PC-3 (cell line): ENCODE data around the gene FNIP1. TPM values are rescaled to one million over a fixed set of nuclear protein-coding genes. Genes with fewer than 3 reads are reported as not detected.

Source experiments
- ATAC-seq: fragments of 200-7000 bp; cut with Tn5 transposase; 2 replicates; pipeline ENCODE4 v1.9.1; 2020; ENCODE audit warnings: mild to moderate bottlenecking, moderate library complexity
- BruUV-seq: library from RNA; stranded (reverse); fragments of 400-500 nt; replicated peaks from 2 replicates; lab custom pipeline; 2021; lab: Mats Ljungman, UMichigan
- CTCF ChIA-PET: fragments of 300-600 bp; sonication (Branson Sonifier 250); formaldehyde crosslinking; loops from one replicate; lab custom pipeline; 2022; ENCODE audit warnings: antibody characterized with exemption; lab: Charles Lee
- POLR2A ChIA-PET: fragments of 300-600 bp; sonication (Branson Sonifier 250); formaldehyde crosslinking; loops from one replicate; lab custom pipeline; 2022; ENCODE audit warnings: antibody characterized with exemption; ENCODE audit not compliant: unreplicated experiment; lab: Charles Lee
- DNase-seq: peaks from one replicate; pipeline ENCODE4 v3.0.0-alpha.2; 2015
- H2AFZ ChIP-seq: fragments of 300-600 bp; sonication (generic); 2 replicates; pipeline ENCODE4 v1.6.0; 2016; ENCODE audit warnings: antibody characterized with exemption, low read length
- H3F3A ChIP-seq: fragments of 300-600 bp; sonication (generic); one replicate; pipeline ENCODE4 v1.6.0; 2017; ENCODE audit warnings: antibody characterized with exemption, low read length, control low read depth, mild to moderate bottlenecking; ENCODE audit not compliant: unreplicated experiment
- H3K27ac ChIP-seq: fragments of 300-600 bp; sonication (generic); 2 replicates; pipeline ENCODE4 v1.5.1; 2016; ENCODE audit warnings: mild to moderate bottlenecking, low read length
- H3K27me3 ChIP-seq: fragments of 300-600 bp; sonication (generic); 2 replicates; pipeline ENCODE4 v1.6.1; 2016; ENCODE audit warnings: low read length, mixed read lengths
- H3K36me3 ChIP-seq: fragments of 300-600 bp; sonication (generic); 2 replicates; pipeline ENCODE4 v1.6.1; 2016; ENCODE audit warnings: low read depth, mixed run types, low read length, mixed read lengths
- H3K4me1 ChIP-seq: fragments of 300-600 bp; sonication (generic); 2 replicates; pipeline ENCODE4 v1.5.1; 2016; ENCODE audit warnings: low read length; ENCODE audit not compliant: insufficient read depth
- H3K4me2 ChIP-seq: fragments of 300-600 bp; sonication (generic); 2 replicates; pipeline ENCODE4 v1.6.0; 2016; ENCODE audit warnings: low read length
- H3K4me3 ChIP-seq: fragments of 300-600 bp; sonication (generic); 2 replicates; pipeline ENCODE4 v1.5.1; 2016; ENCODE audit warnings: mild to moderate bottlenecking, low read length, mixed read lengths
- H3K79me2 ChIP-seq: fragments of 300-600 bp; sonication (generic); 2 replicates; pipeline ENCODE4 v1.6.1; 2017; ENCODE audit warnings: low read length, mixed read lengths
- H3K9ac ChIP-seq: fragments of 300-600 bp; sonication (generic); 2 replicates; pipeline ENCODE4 v1.6.0; 2016; ENCODE audit warnings: mild to moderate bottlenecking, low read length
- H3K9me2 ChIP-seq: fragments of 300-600 bp; sonication (generic); replicated peaks from 2 replicates; pipeline ENCODE4 v1.6.1; 2016; ENCODE audit warnings: mixed run types, low read length, mixed read lengths
- H3K9me3 ChIP-seq: fragments of 300-600 bp; sonication (generic); 2 replicates; pipeline ENCODE4 v1.6.1; 2016; ENCODE audit warnings: low read length, mixed read lengths
- H4K20me1 ChIP-seq: fragments of 300-600 bp; sonication (generic); 2 replicates; pipeline ENCODE4 v1.6.1; 2016; ENCODE audit warnings: low read length, mixed read lengths
- CTCF ChIP-seq: fragments of 300-600 bp; sonication (generic); conservative IDR thresholded peaks from 2 replicates; pipeline ENCODE4 v1.5.1; 2017; ENCODE audit warnings: antibody characterized with exemption, low read depth, mild to moderate bottlenecking, low read length
- EZH2 ChIP-seq: fragments of 300-600 bp; sonication (generic); IDR thresholded peaks from one replicate; pipeline ENCODE4 v1.6.1; 2017; ENCODE audit warnings: antibody characterized with exemption, mild to moderate bottlenecking, low read length; ENCODE audit not compliant: unreplicated experiment
- EZH2phosphoT487 ChIP-seq: fragments of 300-600 bp; sonication (generic); IDR thresholded peaks from 2 replicates; pipeline ENCODE4 v1.6.1; 2018; ENCODE audit warnings: mild to moderate bottlenecking, antibody characterized with exemption, low read length, borderline replicate concordance
- intact Hi-C: fragments of 100-400 bp; cut with micrococcal nuclease; formaldehyde crosslinking; loops from 2 replicates; pipeline ENCODE4 v1.9.0; 2023
- total RNA-seq: library from RNA; depleted of rRNA; stranded (reverse); fragments of >200 nt; gene quantifications from 2 replicates; pipeline ENCODE4 v1.2.3, GENCODE V29; 2014

The FNIP1 gene
- total RNA-seq, 1 experiment from 2014 or later, result 15.1 TPM

GRCh38 chr5:131789765-131790164, 7.1 kb downstream of the FNIP1 start:
- H3K9me2 ChIP-seq, result no peaks in the 10 kb centered on the region
- no peak overlapping the region for H3K27ac ChIP-seq
- H3K9me3 ChIP-seq, result no peaks in the 10 kb centered on the region
- no peaks in the 10 kb centered on the region for H3F3A ChIP-seq
- no peaks in the 10 kb centered on the region for H3K36me3 ChIP-seq
- DNase-seq (no peak), ATAC-seq (no peak)
- H3K4me3 ChIP-seq, result no peak overlapping the region
- intact Hi-C loops, result loop anchor here (10.0 kb wide), 1 partner anchor 105 kb away; no protein-coding TSS in a partner anchor
- H3K9ac ChIP-seq, result no peak overlapping the region
- CTCF ChIA-PET, result no interaction called here
- TF ChIP-seq CTCF (no peak), EZH2 (no peak), EZH2phosphoT487 (no peak)
- no peaks in the 10 kb centered on the region for H3K27me3 ChIP-seq
- H3K4me1 ChIP-seq, result peaks cover 6% of the 10 kb centered on the region
- no peak overlapping the region for H3K4me2 ChIP-seq
- H4K20me1 ChIP-seq, result peaks cover 11% of the 10 kb centered on the region; the same call in 1 of the 2 replicates
- no peak overlapping the region for H2AFZ ChIP-seq
- no TSS peak for BruUV-seq
- POLR2A ChIA-PET, result no interaction called here
- peaks cover 90% of the 10 kb centered on the region for H3K79me2 ChIP-seq

- Histone ChIP-seq H3K4me3 (no peak overlapping the region), H3K9ac (no peak overlapping the region), H3K36me3 (no peaks in the 10 kb centered on the region), H3F3A (no peaks in the 10 kb centered on the region), H3K9me2 (no peaks in the 10 kb centered on the region), H3K4me2 (no peak overlapping the region), H3K9me3 (no peaks in the 10 kb centered on the region), H4K20me1 (0 out of 2 replicates have a peak, but pooled peaks cover 6% of the 10 kb centered on the region), H2AFZ (no peak overlapping the region), H3K27ac (no peak overlapping the region), H3K27me3 (no peaks in the 10 kb centered on the region), H3K79me2 (peaks cover 87% of the 10 kb centered on the region), H3K4me1 (no peaks in the 10 kb centered on the region)
- POLR2A ChIA-PET, result no interaction called here
- TF ChIP-seq EZH2, result no peak
- no peak for TF ChIP-seq CTCF
- TF ChIP-seq EZH2phosphoT487, result no peak
- ATAC-seq (no peak), DNase-seq (no peak)
- no TSS peak for BruUV-seq
- CTCF ChIA-PET, result no interaction called here
- intact Hi-C loops, result no loop called here
Measured at GRCh38 chr5:131787736-131788135, 9.1 kb downstream of the FNIP1 start.

- Histone ChIP-seq H3F3A (no peaks in the 10 kb centered on the region), H3K27ac (no peak overlapping the region), H3K4me1 (no peaks in the 10 kb centered on the region), H3K36me3 (no peaks in the 10 kb centered on the region), H3K4me2 (no peak overlapping the region), H3K9me3 (no peaks in the 10 kb centered on the region), H3K9me2 (no peaks in the 10 kb centered on the region), H3K9ac (no peak overlapping the region), H2AFZ (no peak overlapping the region), H3K4me3 (no peak overlapping the region), H3K79me2 (peaks cover 87% of the 10 kb centered on the region), H3K27me3 (no peaks in the 10 kb centered on the region), H4K20me1 (0 out of 2 replicates have a peak, but pooled peaks cover 6% of the 10 kb centered on the region)
- ATAC-seq (no peak), DNase-seq (no peak)
- intact Hi-C loops, result no loop called here
- ChIA-PET POLR2A (no interaction called here), CTCF (no interaction called here)
- BruUV-seq, result no TSS peak
- no peak for TF ChIP-seq CTCF
- TF ChIP-seq EZH2, result no peak
Measured at GRCh38 chr5:131786900-131787692, 9.7 kb downstream of the FNIP1 start.
